ENCODE data around the gene SRGAP2B.
"Not testable (repeated sequence)": the region's sequence is repeated elsewhere in the genome, so short reads cannot be mapped to it uniquely, and the experiment has no call there.

The SRGAP2B gene

DNA sequence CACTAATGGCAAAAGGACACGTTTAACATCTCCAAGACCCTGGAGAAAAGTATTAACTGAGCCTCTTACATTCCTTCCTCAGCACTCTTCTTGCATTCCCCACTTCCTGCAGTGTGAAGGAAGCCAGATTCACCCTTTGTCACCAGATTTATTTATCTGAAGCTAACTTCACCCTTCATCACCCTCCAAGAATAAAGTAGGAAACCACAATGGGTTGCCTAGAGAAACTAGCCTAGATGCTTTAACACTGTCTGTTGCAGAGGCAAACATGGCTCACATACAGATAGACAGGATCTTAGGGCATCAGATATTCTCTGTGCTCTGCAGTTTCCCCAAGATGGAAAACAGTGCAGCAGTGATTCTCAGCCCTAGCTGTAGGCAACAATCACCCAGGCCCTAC, 147.6 kb downstream of the SRGAP2B start:
- DNase-seq (ENCODE audit: low read depth, low spot score): not testable (repeated sequence)

- DNase-seq (ENCODE audit: low read depth, low spot score): not testable (repeated sequence)
These were observed 148.3 kb downstream of the SRGAP2B start for GRCh38 chr1:144946525-144947480.

- DNase-seq (ENCODE audit: low read depth, low spot score): not testable (repeated sequence)
These were observed 153.4 kb downstream of the SRGAP2B start for GRCh38 chr1:144941710-144942109.

DNA sequence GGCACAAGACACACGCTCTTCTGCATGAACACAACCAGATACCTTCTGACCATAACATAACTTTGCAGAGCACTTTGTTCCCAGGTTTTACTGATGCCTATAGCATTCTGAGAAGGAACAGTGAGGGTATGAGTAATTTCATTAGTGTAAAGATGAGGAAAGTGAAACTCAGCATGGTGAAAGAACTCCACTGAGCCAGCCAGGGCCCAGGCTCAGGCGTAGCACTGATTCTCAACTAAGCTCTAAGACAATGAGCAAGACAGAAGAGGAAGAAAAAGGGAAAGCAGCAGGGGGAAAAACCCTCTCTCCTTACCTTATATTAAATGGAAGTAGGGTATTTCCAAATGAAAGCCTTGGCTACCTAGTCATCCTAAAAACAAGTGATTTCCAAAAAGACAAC, 155.1 kb downstream of the SRGAP2B start:
- DNase-seq (ENCODE audit: low read depth, low spot score): not testable (repeated sequence)

DNA sequence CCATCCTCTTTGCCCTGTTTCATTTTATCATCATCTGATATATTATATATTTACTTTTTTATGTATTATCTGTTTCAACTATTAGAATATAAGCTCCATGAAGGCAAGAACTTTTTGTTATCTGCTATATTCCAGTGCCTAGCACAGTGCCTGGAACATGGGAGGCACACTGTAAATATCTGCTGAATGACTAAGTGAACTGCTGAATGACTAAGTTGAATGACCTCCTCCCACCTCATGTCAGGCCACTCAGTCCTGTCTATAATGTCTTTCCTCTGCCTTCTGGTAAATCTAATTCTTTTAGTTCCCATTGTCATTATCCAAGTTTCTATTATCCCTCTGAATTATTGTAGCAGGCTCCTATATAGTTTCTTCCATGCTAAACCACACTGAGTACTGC, 156.5 kb downstream of the SRGAP2B start:
- DNase-seq (ENCODE audit: low read depth, low spot score): not testable (repeated sequence)

GRCh38 chr1:144936186-144936732, 158.9 kb downstream of the SRGAP2B start:
- not testable (repeated sequence) for DNase-seq (ENCODE audit: low read depth, low spot score)

GRCh38 chr1:144935310-144935709, 159.8 kb downstream of the SRGAP2B start:
- DNase-seq (ENCODE audit: low read depth, low spot score): not testable (repeated sequence)

DNA sequence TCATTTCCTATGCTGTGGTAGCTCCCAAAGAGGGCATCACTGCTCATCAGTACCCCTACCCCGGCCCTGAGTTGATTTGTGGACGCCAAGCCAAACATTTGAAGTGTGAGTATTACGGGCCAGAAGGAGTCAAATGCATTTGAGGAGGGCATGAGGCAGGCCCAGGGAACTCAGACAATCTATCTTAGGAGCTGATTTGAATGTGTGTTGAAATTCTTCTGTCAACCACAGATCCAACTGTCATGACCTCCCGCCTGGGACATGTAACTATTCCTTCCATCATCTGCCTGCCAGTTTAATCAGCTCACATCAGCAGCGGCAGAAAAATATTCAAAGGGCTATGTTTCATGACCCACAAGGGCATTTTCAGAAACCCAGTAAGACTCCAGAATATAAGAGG, 162.1 kb downstream of the SRGAP2B start:
- DNase-seq (ENCODE audit: low read depth, low spot score): not testable (repeated sequence)

GRCh38 chr1:144932153-144932552, 163.0 kb downstream of the SRGAP2B start:
- DNase-seq (ENCODE audit: low read depth, low spot score): not testable (repeated sequence)

- not testable (repeated sequence) for DNase-seq (ENCODE audit: low read depth, low spot score)
These were observed 163.6 kb downstream of the SRGAP2B start for GRCh38 chr1:144931553-144931952.

- not testable (repeated sequence) for DNase-seq (ENCODE audit: low read depth, low spot score)
These were observed 164.9 kb downstream of the SRGAP2B start for GRCh38 chr1:144930085-144930777.

DNA sequence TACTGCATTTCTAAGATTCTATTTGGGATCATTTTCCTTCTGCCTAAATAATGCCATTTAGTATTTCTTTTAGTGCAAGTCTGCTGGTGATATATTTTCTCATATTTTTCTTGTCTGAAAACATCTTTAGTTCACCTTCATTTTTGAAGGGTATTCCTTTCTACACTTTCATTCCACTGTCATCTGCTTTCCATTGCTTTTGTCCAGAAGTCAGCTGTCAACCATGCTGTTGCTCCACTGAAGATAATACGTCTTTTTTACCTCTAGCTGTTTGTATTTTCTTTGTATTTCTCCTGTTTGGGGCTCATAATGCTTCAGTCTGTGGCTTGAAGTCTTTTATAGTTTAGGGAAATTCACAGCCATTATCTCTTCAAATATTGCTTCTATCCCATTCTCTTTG, 167.8 kb downstream of the SRGAP2B start:
- DNase-seq (ENCODE audit: low read depth, low spot score): not testable (repeated sequence)

DNA sequence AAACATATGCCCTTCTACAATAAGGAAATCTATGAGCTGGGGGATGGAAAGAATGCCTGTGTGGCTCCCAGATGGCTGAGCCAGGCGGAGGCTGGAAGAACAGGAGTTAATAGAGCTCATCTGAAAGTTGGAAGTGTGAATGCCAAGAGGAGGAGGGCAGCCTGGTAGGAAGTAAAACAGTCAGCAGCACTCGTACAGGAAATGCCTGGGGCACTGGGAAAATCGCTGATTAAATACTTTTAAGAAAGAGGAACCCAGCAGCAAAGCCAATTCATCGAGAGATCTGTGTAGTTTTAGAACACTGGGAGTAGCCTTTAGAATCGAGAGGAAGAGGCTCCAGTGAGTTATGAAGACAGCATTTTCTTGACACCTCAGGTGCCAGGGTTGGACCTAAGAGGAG, 171.5 kb downstream of the SRGAP2B start:
- DNase-seq (ENCODE audit: low read depth, low spot score): not testable (repeated sequence)

GRCh38 chr1:144922785-144923184, 172.3 kb downstream of the SRGAP2B start:
- DNase-seq (ENCODE audit: low read depth, low spot score): not testable (repeated sequence)

GRCh38 chr1:144919106-144919505, 176.0 kb downstream of the SRGAP2B start:
- not testable (repeated sequence) for DNase-seq (ENCODE audit: low read depth, low spot score)

DNA sequence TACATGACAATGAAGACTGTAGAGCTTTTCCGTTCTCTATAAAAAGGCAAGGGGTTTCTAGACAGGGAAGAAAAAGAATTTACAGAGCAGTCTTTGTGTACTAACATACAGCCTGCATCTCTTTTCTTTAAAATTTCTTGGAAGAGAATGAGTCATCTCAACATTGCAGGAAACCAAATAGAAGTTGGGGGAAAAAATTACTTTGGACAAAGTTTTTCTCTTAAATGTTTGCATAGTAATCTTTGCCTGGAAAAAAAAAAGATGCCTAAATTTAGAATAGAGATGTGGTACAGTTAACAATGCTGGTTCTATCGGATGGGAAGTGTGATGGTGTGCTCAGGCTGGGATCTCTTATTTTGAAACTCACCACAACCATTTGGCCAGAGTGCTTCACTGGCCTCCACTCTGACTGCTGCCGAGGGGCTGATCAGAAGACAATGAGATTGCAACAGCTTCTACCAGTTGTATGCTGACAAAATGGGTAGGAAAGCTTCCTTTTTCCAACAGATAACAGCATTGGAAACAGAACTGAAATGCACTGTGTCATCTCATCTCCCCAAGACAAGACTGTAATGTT, 177.0 kb downstream of the SRGAP2B start:
- DNase-seq (ENCODE audit: low read depth, low spot score): not testable (repeated sequence)

DNA sequence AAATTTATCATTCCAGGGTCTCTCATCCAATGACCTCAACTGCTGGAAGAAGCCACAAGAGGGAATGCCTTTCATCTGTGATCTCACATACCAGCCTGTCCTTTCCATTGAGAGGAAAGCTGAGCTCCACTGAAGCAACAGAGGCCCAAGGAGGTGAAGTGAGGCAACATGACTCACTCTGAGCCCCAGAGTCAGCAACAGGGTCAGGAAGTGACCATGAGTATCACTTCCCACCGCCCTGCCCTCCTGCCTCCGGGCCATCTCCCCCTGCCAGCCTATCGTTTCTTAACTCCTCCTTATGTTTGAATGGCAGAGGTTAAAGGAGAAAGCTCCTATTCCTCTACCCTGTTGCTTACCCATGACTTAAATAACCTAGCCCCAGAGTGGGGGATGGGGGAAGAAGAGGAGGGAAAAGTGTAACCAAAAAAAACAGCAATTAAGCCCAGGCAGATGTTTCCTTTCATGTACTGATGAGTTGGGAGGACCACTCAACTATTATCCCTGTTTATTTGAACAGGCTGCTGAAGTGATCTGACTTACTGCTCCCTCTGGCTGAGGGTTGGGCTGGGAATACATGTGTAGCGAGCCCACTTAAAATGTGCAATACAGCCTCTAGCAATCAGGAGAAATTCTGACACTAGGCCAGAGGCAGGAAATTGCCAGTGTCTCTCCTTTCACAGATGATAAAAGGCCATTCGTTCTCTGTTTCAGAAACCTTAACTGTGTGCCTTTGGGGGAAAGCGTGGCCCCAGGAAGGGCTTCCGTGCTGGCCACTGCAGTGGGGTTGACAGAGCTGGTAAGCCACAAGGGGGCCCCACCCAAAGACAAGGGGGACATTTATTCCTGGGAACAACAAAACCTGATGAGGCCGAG, 177.7 kb downstream of the SRGAP2B start:
- not testable (repeated sequence) for DNase-seq (ENCODE audit: low read depth, low spot score)

- not testable (repeated sequence) for DNase-seq (ENCODE audit: low read depth, low spot score)
These were observed 181.0 kb downstream of the SRGAP2B start for GRCh38 chr1:144913977-144914734.

DNA sequence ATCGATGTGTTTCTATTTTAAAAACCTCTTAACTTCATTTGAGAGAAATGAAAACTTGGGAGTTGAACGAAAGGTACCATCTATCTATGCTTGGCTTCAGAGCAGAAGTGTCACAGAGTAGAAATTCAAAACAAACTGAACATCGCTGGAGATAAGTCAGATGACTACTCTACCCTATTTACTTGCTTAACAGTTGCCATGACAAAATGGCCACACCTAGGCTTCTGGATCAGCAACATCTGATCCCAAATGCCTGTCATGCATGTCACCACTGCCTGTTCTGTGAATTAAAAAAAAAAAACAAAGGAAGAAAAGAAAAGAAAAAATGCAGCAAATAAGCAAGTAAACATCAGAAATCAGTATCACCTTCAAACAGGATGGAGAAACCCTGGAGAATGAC, 181.7 kb downstream of the SRGAP2B start:
- not testable (repeated sequence) for DNase-seq (ENCODE audit: low read depth, low spot score)

DNA sequence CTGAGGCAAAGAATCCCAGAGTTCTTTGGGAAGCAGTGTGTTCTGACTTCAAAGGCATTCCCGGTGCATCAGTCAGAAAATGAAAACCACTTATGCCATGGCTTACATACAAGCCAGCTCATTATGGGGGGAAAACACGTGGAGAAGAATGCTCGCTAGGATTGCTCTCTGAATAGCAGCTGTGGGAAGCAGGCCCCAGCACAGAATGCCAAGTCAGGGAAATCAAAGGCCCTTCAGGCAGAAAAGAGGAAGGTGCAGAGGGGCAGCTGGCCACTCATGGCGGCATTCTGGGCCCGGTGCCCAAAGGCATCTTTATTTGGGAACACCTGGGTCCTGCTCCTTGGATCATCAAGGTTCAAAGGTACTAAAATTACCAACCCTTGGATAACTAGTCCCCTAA, 184.4 kb downstream of the SRGAP2B start:
- DNase-seq (ENCODE audit: low read depth, low spot score): not testable (repeated sequence)

Data from activated CD4-positive, CD25-positive, alpha-beta regulatory T cell treated with anti-CD3 and anti-CD28 coated beads, Interleukin-2, amount 50 U/mL, for 16 hours (primary cell).